ENCODE measurements around the gene DDX42. TPM values are rescaled to one million over a fixed set of nuclear protein-coding genes. Genes with fewer than 3 reads are reported as not detected.

Gene DDX42
- total and polyA plus RNA-seq, 9 of the 15 experiments (the other 6 are each of a cell fraction or from before 2014, with no cell fraction given): 16.5 to 149 (median 87.6) TPM

DNA sequence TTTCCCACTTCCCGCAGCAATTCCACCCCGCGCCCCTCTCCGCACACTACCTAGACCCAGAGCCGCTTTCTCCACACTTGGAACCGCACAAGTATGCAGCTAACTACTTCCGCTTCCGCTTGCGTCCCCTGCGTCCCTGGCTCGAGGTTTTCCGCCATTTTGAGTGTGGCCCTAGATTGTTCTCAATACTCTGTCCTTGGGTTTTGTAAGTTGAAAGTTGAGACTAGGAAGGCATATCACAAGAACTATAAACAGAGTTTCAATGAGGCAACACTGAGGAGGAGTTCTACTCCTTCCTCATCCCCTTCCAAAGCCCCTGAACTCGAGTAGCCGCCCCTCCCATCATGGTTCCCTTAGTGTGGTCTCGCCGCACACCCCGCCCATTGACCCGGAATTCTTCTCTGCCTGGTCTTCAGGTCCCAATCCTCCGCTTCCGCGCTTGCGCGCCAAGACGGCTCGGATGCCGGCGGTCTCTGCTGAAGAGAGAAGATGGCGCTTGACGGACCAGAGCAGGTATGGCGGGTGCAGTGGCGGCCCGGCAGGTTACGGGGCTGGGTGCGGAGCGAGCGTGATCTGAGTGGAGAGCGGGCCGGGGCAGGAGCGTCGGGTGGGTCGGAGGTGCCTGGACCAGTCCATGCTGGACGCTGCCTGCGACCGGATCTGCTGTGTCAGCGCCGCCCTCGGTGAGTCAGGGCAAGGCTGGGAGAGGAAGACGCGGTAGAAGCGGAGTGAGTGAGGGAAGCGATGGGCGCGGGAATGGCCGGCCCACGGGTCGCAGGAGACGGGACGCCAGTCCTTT lies 53.2 kb downstream of the DDX42 start, which contains the start of the genes FTSJ3 and PSMC5 (continued):
- TF ChIP-seq, protein P1, sequence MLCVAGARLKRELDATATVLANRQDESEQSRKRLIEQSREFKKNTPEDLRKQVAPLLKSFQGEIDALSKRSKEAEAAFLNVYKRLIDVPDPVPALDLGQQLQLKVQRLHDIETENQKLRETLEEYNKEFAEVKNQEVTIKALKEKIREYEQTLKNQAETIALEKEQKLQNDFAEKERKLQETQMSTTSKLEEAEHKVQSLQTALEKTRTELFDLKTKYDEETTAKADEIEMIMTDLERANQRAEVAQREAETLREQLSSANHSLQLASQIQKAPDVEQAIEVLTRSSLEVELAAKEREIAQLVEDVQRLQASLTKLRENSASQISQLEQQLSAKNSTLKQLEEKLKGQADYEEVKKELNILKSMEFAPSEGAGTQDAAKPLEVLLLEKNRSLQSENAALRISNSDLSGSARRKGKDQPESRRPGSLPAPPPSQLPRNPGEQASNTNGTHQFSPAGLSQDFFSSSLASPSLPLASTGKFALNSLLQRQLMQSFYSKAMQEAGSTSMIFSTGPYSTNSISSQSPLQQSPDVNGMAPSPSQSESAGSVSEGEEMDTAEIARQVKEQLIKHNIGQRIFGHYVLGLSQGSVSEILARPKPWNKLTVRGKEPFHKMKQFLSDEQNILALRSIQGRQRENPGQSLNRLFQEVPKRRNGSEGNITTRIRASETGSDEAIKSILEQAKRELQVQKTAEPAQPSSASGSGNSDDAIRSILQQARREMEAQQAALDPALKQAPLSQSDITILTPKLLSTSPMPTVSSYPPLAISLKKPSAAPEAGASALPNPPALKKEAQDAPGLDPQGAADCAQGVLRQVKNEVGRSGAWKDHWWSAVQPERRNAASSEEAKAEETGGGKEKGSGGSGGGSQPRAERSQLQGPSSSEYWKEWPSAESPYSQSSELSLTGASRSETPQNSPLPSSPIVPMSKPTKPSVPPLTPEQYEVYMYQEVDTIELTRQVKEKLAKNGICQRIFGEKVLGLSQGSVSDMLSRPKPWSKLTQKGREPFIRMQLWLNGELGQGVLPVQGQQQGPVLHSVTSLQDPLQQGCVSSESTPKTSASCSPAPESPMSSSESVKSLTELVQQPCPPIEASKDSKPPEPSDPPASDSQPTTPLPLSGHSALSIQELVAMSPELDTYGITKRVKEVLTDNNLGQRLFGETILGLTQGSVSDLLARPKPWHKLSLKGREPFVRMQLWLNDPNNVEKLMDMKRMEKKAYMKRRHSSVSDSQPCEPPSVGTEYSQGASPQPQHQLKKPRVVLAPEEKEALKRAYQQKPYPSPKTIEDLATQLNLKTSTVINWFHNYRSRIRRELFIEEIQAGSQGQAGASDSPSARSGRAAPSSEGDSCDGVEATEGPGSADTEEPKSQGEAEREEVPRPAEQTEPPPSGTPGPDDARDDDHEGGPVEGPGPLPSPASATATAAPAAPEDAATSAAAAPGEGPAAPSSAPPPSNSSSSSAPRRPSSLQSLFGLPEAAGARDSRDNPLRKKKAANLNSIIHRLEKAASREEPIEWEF (CRISPR knock-in tag; IDR thresholded peaks at IDR 0.05): no peak
- TF ChIP-seq FOXP1 (CRISPR knock-in tag; IDR thresholded peaks at IDR 0.05): 0 out of 2 replicates have a peak, but pooled peaks have one; percentile 74
- TF ChIP-seq, protein P2, sequence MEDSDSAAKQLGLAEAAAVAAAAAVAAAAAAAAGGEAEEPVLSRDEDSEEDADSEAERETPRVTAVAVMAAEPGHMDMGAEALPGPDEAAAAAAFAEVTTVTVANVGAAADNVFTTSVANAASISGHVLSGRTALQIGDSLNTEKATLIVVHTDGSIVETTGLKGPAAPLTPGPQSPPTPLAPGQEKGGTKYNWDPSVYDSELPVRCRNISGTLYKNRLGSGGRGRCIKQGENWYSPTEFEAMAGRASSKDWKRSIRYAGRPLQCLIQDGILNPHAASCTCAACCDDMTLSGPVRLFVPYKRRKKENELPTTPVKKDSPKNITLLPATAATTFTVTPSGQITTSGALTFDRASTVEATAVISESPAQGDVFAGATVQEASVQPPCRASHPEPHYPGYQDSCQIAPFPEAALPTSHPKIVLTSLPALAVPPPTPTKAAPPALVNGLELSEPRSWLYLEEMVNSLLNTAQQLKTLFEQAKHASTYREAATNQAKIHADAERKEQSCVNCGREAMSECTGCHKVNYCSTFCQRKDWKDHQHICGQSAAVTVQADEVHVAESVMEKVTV (CRISPR knock-in tag; IDR thresholded peaks at IDR 0.05): no peak
- TF ChIP-seq MXI1 (IDR thresholded peaks at IDR 0.05; ENCODE audit: low read depth, low read length): no peak
- TF ChIP-seq RNF2 (IDR thresholded peaks at IDR 0.05): no peak
- TF ChIP-seq FUS (optimal IDR thresholded peaks at IDR 0.05; ENCODE audit: low read depth, low read length): no peak
- TF ChIP-seq, protein P3, sequence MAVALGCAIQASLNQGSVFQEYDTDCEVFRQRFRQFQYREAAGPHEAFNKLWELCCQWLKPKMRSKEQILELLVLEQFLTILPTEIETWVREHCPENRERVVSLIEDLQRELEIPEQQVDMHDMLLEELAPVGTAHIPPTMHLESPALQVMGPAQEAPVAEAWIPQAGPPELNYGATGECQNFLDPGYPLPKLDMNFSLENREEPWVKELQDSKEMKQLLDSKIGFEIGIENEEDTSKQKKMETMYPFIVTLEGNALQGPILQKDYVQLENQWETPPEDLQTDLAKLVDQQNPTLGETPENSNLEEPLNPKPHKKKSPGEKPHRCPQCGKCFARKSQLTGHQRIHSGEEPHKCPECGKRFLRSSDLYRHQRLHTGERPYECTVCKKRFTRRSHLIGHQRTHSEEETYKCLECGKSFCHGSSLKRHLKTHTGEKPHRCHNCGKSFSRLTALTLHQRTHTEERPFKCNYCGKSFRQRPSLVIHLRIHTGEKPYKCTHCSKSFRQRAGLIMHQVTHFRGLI (CRISPR knock-in tag; IDR thresholded peaks at IDR 0.05): no peak
- peak; percentile 82; the same call in 1 of the 2 replicates for TF ChIP-seq RB1 (IDR thresholded peaks at IDR 0.05; ENCODE audit: low read depth)
- no peak for TF ChIP-seq ZKSCAN8 (CRISPR knock-in tag; IDR thresholded peaks at IDR 0.05)
- TF ChIP-seq CBX5 (IDR thresholded peaks at IDR 0.05; ENCODE audit: borderline replicate concordance, low read depth): no peak
- peak; percentile 89 for TF ChIP-seq MAFG (tag; conservative IDR thresholded peaks at IDR 0.05)
- peak; percentile 29; the same call in 1 of the 2 replicates for TF ChIP-seq ZNF431 (CRISPR knock-in tag; IDR thresholded peaks at IDR 0.05)
- TF ChIP-seq, protein P4, sequence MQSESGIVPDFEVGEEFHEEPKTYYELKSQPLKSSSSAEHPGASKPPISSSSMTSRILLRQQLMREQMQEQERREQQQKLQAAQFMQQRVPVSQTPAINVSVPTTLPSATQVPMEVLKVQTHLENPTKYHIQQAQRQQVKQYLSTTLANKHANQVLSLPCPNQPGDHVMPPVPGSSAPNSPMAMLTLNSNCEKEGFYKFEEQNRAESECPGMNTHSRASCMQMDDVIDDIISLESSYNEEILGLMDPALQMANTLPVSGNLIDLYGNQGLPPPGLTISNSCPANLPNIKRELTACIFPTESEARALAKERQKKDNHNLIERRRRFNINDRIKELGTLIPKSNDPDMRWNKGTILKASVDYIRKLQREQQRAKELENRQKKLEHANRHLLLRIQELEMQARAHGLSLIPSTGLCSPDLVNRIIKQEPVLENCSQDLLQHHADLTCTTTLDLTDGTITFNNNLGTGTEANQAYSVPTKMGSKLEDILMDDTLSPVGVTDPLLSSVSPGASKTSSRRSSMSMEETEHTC (IDR thresholded peaks at IDR 0.05): no peak
- TF ChIP-seq ZNF282 (CRISPR knock-in tag; IDR thresholded peaks at IDR 0.05): no peak
- TF ChIP-seq, protein P5, sequence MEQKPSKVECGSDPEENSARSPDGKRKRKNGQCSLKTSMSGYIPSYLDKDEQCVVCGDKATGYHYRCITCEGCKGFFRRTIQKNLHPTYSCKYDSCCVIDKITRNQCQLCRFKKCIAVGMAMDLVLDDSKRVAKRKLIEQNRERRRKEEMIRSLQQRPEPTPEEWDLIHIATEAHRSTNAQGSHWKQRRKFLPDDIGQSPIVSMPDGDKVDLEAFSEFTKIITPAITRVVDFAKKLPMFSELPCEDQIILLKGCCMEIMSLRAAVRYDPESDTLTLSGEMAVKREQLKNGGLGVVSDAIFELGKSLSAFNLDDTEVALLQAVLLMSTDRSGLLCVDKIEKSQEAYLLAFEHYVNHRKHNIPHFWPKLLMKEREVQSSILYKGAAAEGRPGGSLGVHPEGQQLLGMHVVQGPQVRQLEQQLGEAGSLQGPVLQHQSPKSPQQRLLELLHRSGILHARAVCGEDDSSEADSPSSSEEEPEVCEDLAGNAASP (IDR thresholded peaks at IDR 0.05): no peak
